ENCODE data around the gene SLC6A4. TPM values are rescaled to one million over a fixed set of nuclear protein-coding genes. Genes with fewer than 3 reads are reported as not detected.

The SLC6A4 gene
- total and polyA plus RNA-seq, 10 donors = under 0.01 to 0.34 (median 0.15) TPM; not detected in 3

DNA sequence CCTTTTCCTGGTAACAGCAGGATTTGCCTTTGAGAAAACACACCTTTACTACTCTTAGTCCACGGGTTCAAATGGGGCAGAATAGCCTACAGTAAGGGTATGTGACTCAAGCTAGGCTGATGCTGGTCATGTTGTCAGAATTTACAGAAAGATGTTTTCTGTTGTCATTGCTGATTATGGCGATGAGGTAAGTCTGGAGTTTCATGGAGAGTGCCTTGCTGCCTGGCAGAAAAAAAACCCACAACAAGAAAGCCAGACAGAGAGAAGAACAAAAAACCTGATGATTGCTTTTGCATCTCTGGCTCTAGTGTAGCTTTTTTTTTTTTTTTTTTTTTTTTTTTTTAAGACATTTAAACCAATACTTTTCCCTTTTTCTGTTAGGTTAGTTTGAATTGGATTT, 47.9 kb downstream of the SLC6A4 start:
- H3K4me1 ChIP-seq = no peaks in the 10 kb centered on the region
- intact Hi-C loops (cut with DNase I; ENCODE audit: low total_unique reads) = no loop called here
- TF ChIP-seq, protein P1, sequence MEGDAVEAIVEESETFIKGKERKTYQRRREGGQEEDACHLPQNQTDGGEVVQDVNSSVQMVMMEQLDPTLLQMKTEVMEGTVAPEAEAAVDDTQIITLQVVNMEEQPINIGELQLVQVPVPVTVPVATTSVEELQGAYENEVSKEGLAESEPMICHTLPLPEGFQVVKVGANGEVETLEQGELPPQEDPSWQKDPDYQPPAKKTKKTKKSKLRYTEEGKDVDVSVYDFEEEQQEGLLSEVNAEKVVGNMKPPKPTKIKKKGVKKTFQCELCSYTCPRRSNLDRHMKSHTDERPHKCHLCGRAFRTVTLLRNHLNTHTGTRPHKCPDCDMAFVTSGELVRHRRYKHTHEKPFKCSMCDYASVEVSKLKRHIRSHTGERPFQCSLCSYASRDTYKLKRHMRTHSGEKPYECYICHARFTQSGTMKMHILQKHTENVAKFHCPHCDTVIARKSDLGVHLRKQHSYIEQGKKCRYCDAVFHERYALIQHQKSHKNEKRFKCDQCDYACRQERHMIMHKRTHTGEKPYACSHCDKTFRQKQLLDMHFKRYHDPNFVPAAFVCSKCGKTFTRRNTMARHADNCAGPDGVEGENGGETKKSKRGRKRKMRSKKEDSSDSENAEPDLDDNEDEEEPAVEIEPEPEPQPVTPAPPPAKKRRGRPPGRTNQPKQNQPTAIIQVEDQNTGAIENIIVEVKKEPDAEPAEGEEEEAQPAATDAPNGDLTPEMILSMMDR (IDR thresholded peaks at IDR 0.05 in 8 of 11, conservative IDR thresholded peaks at IDR 0.05 in 3 of 11) = no peak
- TF ChIP-seq POLR2A (IDR thresholded peaks at IDR 0.05) (no peak), POLR2AphosphoS5 (IDR thresholded peaks at IDR 0.05) (no peak)
- H3K27ac ChIP-seq = no peak overlapping the region
- no peak overlapping the region for H3K4me3 ChIP-seq
- no peaks in the 10 kb centered on the region for H3K9me3 ChIP-seq
- no peaks in the 10 kb centered on the region for H3K27me3 ChIP-seq (replicated peaks in 1 of 7)
- H3K36me3 ChIP-seq = peaks cover 0 to 51% (median 35%) of the 10 kb centered on the region in 6 donors
- WGBS, 5 donors = 93 to 98% (median 96%) methylated on average over 2 of the region's 2 CpGs
- no peak for DNase-seq

DNA sequence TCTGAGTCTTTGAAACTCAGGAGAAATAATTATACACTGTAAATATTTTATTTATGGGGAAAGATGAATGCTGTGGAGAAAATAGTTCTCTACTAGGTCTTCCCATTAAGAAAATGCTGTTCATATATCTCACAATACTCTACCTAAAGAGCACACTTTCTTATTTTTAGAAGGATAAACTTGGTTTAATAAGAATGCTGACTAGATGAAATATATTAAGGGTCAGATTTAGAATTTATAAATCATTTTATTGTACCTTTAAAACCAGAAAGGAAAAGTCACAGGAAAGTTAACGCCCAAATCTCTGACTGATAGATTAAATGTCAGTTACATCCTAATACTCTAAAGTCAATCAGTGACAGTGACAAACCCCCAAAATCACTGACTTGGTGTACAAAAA, 48.7 kb downstream of the SLC6A4 start:
- Histone ChIP-seq H3K27me3 (replicated peaks in 1 of 7) (no peaks in the 10 kb centered on the region), H3K4me3 (no peak overlapping the region), H3K4me1 (no peaks in the 10 kb centered on the region), H3K9me3 (no peaks in the 10 kb centered on the region), H3K36me3 (peaks cover 0 to 59% (median 43%) of the 10 kb centered on the region in 6 donors), H3K27ac (no peak overlapping the region)
- no peak for DNase-seq
- intact Hi-C loops (cut with DNase I; ENCODE audit: low total_unique reads) = no loop called here
- WGBS, 5 donors = 90 to 100% (median 95%) methylated on average over 1 of the region's 1 CpG
- TF ChIP-seq, protein P1 (IDR thresholded peaks at IDR 0.05 in 8 of 11, conservative IDR thresholded peaks at IDR 0.05 in 3 of 11) = no peak
- no peak for TF ChIP-seq POLR2A (IDR thresholded peaks at IDR 0.05)

DNA sequence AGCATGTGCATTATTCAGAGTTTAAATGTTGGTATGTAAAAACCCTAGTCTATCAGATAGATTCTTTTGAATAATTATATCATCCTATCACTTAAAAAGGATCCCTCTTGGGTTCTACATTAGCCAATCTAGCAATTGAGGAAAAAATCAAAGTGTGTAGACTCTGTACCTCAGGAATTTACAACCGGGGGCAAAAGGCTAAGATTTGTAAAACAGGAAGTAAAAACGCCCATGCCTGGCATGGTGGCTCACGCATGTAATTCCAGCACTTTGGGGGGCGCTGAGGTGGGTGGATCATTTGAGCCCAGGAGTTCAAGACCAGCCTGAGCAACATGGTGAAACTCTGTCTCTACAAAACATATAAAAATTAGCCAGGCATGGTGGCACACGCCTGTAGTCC, 58.6 kb downstream of the SLC6A4 start:
- Histone ChIP-seq H3K4me3 (no peak overlapping the region), H3K27me3 (replicated peaks in 1 of 7) (no peaks in the 10 kb centered on the region), H3K9me3 (no peaks in the 10 kb centered on the region), H3K4me1 (no peaks in the 10 kb centered on the region), H3K27ac (no peak overlapping the region), H3K36me3 (peaks cover 2 to 96% (median 49%) of the 10 kb centered on the region in 6 donors)
- DNase-seq = no peak
- intact Hi-C loops (cut with DNase I; ENCODE audit: low total_unique reads) = no loop called here
- TF ChIP-seq POLR2A (IDR thresholded peaks at IDR 0.05) (no peak), POLR2AphosphoS5 (IDR thresholded peaks at IDR 0.05) (no peak)
- TF ChIP-seq, protein P1 (IDR thresholded peaks at IDR 0.05 in 8 of 11, conservative IDR thresholded peaks at IDR 0.05 in 3 of 11) = no peak
- WGBS, 5 donors = 85 to 94% (median 86%) methylated on average over 5 of the region's 5 CpGs

DNA sequence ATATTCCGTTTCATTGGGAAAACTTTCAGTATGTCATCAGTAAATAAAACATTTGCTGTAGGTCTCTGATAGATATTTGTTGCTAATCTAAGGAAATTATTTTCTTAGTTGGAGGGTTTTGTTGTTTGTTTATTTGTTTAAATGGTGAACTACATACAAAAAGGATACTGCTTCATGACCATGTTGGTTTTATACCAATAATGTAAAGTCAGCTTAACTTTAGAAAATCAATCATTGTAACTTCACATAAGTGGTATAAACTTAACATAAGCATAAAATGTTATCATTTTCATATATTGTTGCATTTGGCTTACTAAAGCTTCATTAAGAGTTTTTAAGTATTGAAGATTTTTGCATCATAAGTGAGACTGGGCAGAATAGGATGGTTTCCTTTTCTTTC, 60.9 kb downstream of the SLC6A4 start:
- Histone ChIP-seq H3K9me3 (no peaks in the 10 kb centered on the region), H3K36me3 (peaks cover 2 to 80% (median 28%) of the 10 kb centered on the region in 6 donors), H3K27ac (no peak overlapping the region), H3K27me3 (replicated peaks in 1 of 7) (no peaks in the 10 kb centered on the region), H3K4me1 (no peaks in the 10 kb centered on the region), H3K4me3 (no peak overlapping the region)
- intact Hi-C loops (cut with DNase I; ENCODE audit: low total_unique reads) = no loop called here
- no peak for DNase-seq
- TF ChIP-seq POLR2A (IDR thresholded peaks at IDR 0.05) = no peak
- TF ChIP-seq, protein P1 (IDR thresholded peaks at IDR 0.05 in 8 of 11, conservative IDR thresholded peaks at IDR 0.05 in 3 of 11) = no peak
- no peak for TF ChIP-seq POLR2AphosphoS5 (IDR thresholded peaks at IDR 0.05)
- 97 to 100% (median 98%) methylated on average over 1 of the region's 1 CpG for WGBS, 5 donors

Data from spleen (tissue), 11 donors.